T-helper 9 cell (primary cell): ENCODE results near the gene KLRC1.
"Not testable (repeated sequence)": the region's sequence is repeated elsewhere in the genome, so short reads cannot be mapped to it uniquely, and the experiment has no call there.

Source experiments
- DNase-seq: peaks from one replicate; pipeline ENCODE4 v3.0.0-alpha.2; 2020

The KLRC1 gene

DNA sequence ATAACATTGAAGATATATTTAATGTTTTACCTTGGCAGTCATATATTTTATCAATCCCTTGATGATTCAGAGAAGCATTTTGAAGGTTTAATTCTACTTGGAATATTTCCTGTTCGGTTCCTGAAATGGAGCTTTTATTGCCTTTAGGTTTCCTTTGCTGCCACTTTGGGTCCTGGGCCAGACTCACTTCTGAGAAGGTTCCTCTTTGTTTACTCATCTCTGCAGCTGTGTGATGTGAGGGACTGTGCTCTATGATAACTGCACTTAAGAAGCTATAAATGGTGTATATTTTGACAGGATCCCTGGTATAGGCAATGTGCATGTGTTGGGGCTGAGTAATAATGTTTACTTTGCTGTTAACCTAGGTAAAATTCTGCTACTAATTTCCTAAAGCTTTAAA is 32.8 kb downstream of the KLRC1 start, which contains the start of gene KLRC3:
Gene KLRC3 (minus strand): TSS at position 262 of the 400 bp plus-strand sequence. CDS start 45 bp downstream, at position 217.
- DNase-seq, result not testable (repeated sequence)

DNA sequence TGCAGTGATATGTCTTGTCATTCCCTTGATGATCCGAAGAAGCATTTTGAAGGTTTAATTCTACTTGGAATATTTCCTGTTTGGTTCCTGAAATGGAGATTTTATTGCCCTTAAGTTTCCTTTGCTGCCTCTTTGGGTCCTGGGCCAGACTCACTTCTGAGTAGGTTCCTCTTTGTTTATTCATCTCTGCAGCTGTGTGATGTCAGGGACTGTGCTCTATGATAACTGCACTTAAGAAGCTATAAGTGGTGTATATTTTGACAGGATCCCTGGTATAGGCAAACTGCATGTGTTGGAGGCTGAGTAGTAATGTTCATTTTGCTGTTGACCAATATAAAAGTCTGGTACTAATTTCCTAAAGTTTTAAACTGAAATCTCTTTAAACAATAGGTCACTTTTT is 43.8 kb downstream of the KLRC1 start, which contains the start of gene KLRC4:
Gene KLRC4 (minus strand): TSS at position 366 of the 400 bp plus-strand sequence. CDS start 182 bp downstream, at position 184.
- DNase-seq, result no peak

DNA sequence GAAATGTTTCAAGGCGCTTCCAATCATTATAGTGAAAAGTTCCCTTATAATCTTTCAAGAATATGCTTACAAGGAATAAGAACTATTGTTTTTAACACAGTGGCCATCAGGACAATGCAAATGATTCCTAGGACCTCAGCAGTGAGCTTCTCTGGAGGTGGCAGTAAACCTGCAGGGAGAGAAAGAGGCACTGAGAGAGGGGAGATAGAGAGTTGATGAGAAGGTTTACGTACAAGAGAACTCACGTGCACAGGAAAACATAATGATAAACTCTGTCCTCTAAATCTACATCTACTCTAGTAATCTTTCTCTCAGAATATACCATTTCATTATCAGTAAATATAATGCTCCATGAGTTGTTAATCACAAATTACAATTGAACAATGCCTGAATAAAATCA is 44.3 kb downstream of the KLRC1 start:
- no peak for DNase-seq

DNA sequence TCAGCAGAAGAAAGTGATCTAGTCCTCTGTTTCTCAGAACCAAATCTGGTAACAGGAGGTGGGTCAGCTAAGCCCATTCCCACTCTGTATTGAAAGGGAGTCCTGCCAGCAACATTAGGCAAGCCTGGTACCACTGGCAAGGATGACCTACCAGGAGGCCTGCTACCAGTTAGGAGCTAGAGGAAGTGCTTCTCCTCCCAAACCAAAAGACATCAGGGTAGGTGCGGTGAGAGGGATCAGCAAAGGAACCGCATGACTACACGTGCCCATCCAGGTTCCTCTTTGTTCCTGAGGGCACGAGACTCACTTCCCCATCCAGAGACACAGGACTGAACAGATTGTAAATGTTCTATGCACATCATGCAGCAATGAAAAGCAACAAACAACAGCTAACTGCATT is 46.5 kb downstream of the KLRC1 start:
- no peak for DNase-seq

DNA sequence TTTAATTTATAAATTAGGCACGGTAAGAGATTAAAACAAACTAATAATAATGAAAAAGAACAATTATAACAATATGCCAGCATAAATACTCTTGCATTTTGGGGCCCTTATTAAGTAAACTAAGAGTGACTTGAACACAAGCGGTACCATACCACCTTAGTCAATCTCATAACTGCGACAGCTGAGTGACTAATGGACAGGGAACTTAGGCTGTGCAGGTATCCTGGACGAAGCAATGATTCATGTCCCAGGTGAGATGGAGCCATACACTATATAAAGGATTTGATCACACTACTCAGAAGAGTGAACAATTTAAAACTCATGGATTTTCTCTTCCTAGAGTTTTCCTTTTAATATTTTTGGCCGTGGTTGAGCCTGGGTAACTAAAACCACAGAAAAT is 47.9 kb downstream of the KLRC1 start:
- DNase-seq, result no peak

DNA sequence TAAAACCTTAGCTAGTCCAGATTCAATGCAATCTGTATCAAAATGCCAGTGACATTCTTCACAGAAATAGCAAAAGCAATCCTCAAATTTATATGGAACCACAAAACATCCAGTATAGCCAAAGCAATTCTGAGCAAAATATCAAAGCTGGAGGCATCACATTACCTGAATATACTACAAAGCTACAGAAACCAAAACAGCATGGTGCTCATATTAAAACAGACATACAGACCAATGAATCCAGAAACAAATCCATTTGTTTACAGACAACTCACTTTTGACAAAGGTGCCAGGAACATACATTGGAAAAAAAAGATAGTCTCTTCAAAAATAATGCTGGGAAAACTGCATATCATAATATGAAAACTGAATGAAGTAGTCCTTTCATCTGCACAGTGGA is 48.4 kb downstream of the KLRC1 start:
- no peak for DNase-seq

DNA sequence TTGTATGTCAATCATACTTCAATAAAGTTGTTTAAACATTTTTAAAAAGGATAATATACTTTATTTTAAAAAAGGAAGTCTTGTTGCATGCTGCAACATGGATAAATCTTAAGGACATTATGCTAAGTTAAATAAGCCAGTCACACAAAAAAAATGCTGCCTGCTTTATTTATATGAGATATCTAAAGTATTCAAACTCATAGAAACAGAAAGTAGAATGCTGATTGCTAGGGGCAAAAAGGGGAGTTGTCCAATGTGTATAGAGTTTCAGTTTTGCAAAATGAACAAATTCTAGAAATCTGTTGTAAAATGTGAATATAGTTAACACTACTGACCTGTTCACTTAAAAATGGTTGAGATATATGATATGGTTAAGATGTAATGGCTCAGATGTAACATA is 52.3 kb downstream of the KLRC1 start:
- no peak for DNase-seq

DNA sequence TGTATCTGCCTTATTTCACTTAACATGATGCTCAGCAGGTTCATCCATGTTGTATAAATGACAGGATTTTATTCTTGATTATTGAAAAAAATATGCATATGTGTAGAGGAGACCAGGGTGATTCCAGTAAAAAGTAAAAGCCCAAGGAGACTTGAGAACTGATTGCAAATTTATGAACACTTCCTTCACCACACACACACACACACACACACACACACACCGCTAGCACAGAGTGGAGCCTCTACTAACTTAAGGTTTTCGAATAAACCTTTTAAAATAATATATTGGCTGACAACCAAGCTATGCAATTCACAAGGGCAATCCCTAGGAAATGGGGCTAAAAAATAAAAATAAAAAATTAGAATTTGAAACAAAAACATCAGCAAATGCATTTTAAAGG is 55.0 kb downstream of the KLRC1 start:
- DNase-seq, result no peak

DNA sequence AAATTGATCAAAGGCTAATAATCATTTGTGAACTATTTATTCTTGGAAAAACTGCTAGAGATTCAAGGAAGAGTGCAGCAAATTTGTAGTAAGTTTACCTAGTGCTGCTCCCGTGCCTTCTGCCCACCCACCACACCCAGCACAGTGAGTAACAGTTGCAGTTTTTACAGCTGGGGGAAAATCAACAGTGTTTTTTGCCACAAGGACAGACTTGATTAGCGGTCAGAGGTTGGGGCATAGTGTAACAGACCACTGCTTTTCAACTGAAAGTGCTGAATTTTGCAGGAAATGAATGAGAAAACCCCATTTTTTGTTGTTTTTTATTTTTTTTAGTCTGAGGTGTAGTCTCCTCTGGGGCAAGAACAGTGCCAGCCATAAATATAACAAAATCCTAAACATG is 55.9 kb downstream of the KLRC1 start:
- no peak for DNase-seq

DNA sequence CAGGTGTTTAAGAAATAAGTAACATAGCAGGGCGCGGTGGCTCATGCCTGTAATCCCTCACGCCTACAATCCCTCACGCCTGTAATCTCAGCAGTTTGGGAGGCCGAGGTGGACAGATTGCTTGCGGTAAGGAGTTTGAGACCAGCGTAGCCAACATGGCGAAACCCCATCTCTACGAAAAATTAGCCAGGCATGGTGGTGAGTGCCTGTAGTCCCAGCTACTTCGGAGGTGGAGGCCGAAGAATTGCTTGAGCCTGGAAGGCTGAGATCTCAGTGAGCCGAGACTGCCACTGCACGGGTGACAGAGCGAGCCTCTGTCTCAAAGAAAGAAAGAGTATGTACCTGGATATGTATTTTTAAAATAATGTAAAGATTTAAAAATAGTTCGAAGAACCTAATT is 57.0 kb downstream of the KLRC1 start:
- not testable (repeated sequence) for DNase-seq
